Activated CD4-positive, alpha-beta T cell treated with anti-CD3 and anti-CD28 coated beads, Interleukin-2, amount 10 ng/mL, durations not matched to agents 24 days and 14 days (primary cell): ENCODE data around the gene COX6A2. TPM values are rescaled to one million over a fixed set of nuclear protein-coding genes. Genes with fewer than 3 reads are reported as not detected.

Experiments
- DNase-seq: peaks from one replicate; pipeline ENCODE4 v3.0.0; 2022
- H3K27ac Mint-ChIP-seq: one replicate; pipeline ENCODE4 v1.8.0; 2022; ENCODE audit warnings: mild to moderate bottlenecking, mixed read lengths
- H3K27me3 Mint-ChIP-seq: one replicate; pipeline ENCODE4 v1.8.0; 2022; ENCODE audit warnings: mixed read lengths
- H3K36me3 Mint-ChIP-seq: one replicate; pipeline ENCODE4 v1.8.0; 2022; ENCODE audit warnings: low read depth, mild to moderate bottlenecking, mixed read lengths
- H3K4me1 Mint-ChIP-seq: one replicate; pipeline ENCODE4 v1.8.0; 2021; ENCODE audit warnings: mixed read lengths
- H3K4me3 Mint-ChIP-seq: one replicate; pipeline ENCODE4 v1.8.0; 2022; ENCODE audit warnings: mild to moderate bottlenecking, moderate library complexity, mixed read lengths
- H3K9me3 Mint-ChIP-seq: one replicate; pipeline ENCODE4 v1.8.0; 2021; ENCODE audit warnings: mixed read lengths
- intact Hi-C: fragments of 100-400 bp; cut with micrococcal nuclease; formaldehyde crosslinking; loops from one replicate; pipeline ENCODE4 v1.15.1; 2023
- total RNA-seq: library from RNA; stranded (reverse); gene quantifications from 2 replicates; pipeline ENCODE4 v1.2.3, GENCODE V29; 2022

COX6A2 gene
- total RNA-seq, 1 donor from 2014 or later = not detected

DNA sequence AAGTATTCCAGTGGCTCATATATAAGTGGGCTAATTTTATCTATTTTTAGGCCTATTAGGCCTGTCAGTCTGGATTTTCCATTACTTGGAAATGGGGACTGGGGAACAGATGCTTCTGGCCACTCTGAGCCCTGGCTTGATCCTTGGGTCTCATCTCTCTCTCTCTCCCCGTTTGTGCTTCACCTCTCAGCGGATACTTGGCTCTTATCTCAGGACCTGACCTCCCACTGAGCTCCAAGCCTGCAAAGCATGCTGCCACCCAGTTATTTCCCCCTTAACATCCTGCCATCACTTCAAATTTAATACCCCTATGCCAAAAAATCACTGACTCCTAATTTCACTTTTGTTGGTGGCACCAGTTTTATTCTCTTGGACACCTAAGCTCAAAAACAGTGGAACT lies 10.3 kb upstream of the COX6A2 start:
- Mint-ChIP-seq H3K36me3 (no peaks in the 10 kb centered on the region), H3K27ac (no peak overlapping the region), H3K27me3 (peaks cover 5% of the 10 kb centered on the region), H3K4me1 (peaks cover 21% of the 10 kb centered on the region), H3K9me3 (no peaks in the 10 kb centered on the region), H3K4me3 (no peak overlapping the region)
- DNase-seq = no peak
- intact Hi-C loops = no loop called here

DNA sequence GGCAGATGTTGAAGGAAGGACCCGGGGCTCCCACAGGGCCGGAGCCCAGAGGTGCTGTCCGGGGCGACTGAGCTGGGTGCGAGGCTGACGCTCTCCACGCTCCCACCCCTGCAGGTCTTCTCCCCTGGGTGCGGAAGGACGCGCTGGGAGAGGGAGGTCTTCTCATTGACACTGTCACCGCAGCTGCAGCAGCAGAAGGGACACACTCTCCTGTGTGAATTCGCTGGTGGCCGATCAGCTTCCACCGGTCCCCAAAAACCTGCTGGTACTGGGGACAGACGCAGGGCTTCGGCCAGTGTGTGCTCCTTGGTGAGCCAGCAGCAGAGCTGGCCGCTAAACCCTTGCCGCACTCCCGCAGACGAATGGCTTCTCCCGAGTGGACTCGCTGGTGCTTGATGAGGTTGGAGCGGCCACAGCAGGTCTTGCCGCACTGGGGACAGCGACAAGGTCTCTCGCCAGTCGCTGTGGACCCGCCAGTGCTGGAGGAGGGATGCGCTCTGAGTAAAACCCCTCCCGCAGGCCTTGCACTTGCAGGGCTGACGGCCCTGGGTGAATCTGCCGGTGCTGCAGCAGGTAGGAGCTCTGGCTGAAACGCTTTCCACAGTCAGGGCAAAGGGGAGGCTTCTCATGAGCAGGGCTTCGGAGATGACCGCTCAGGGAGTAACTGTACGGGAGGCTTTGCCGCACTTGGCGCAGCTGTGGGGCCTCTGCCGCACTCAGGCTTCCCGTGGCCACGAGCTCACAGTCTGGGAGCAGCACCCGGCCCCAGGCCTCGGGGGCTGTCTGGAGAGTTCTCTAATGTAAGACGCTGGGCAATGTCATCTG lies 8.3 kb upstream of the COX6A2 start:
- no peak overlapping the region for H3K27ac Mint-ChIP-seq
- H3K4me3 Mint-ChIP-seq = no peak overlapping the region
- DNase-seq = no peak
- peaks cover 14% of the 10 kb centered on the region for H3K4me1 Mint-ChIP-seq
- peaks cover 2% of the 10 kb centered on the region for H3K27me3 Mint-ChIP-seq
- H3K9me3 Mint-ChIP-seq = no peaks in the 10 kb centered on the region
- intact Hi-C loops = no loop called here
- H3K36me3 Mint-ChIP-seq = no peaks in the 10 kb centered on the region

DNA sequence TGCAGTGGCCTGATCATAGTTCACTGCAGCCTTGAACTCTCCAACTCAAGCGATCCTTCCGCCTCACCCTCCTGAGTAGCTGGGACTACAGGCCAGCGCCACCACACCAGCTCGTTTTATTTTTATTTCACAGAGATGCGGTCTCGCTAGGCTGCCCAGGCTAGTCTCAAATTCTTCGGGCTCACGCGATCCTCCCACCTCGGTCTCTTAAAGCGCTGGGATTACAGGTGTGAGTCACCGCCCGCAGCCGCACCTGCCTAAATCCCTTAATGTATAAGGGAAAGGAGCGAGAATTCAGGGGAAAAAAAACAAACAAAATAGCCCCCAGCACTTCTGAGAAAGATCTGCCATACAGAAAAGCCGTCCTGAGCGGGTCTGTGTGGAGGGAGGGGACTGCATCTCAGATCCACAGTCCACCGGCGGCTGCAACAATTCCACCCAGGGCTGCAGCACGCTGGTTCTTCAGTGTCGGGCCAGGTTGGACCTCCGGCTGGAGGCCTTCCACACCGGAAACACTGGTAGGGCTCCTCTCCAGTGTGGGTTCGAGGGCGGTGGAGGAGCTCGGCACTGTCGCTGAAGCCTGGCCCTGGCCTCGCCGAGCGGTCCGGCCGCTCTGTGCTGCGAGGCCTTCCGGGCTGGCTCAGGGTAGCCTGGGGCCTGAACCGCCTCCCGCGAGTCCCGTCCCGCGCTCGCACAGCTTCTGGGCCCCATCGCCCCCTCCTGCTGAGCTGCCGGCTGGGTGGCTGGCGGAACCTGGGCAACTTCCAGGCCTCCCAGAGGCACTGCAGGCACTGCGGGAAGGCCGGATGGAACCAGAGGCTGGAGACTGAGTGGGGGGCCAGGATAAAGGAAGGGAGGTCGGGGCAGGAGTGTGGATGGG lies 7.4 kb upstream of the COX6A2 start:
- Mint-ChIP-seq H3K27ac (peak overlapping the region; percentile 5), H3K36me3 (no peaks in the 10 kb centered on the region), H3K27me3 (peaks cover 2% of the 10 kb centered on the region), H3K4me3 (no peak overlapping the region), H3K9me3 (no peaks in the 10 kb centered on the region), H3K4me1 (peaks cover 17% of the 10 kb centered on the region)
- intact Hi-C loops = no loop called here
- no peak for DNase-seq

DNA sequence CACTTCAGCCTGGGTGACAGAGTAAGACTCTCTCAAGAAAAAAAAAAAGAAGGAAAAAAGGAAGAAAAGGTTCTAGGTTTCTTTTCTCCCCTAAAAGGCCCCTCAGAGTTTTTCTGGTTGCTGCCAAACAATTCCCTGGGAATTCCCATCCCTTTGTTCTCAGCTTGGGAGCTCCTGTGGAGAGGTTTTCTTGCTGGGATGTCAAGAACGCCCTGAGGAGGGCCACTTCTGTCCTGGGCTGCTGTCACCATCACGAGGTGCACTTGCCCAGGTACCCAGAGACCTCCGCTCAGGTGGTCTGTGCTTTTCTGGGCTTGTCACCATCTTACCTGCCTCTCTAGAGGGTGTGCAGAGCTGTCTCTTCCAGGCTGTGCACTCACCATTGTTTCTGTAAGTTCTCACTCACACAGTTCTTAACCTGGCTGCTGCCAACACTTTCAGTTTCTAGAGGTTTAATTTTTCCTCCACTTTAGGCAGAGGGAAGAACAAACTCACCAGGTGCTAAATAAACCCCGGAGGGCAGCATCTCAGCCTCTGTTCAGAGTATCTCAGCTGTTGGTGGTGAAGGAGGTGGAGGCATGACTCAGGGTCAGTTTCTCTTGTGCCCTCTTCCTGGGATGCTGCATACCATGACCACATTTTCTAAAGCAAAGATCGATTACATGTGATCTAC lies 2.4 kb upstream of the COX6A2 start:
- H3K4me3 Mint-ChIP-seq = no peak overlapping the region
- H3K9me3 Mint-ChIP-seq = no peaks in the 10 kb centered on the region
- peak overlapping the region; percentile 42 for H3K27ac Mint-ChIP-seq
- H3K36me3 Mint-ChIP-seq = no peaks in the 10 kb centered on the region
- intact Hi-C loops = no loop called here
- DNase-seq = no peak
- peaks cover 7% of the 10 kb centered on the region for H3K4me1 Mint-ChIP-seq
- H3K27me3 Mint-ChIP-seq = no peaks in the 10 kb centered on the region

DNA sequence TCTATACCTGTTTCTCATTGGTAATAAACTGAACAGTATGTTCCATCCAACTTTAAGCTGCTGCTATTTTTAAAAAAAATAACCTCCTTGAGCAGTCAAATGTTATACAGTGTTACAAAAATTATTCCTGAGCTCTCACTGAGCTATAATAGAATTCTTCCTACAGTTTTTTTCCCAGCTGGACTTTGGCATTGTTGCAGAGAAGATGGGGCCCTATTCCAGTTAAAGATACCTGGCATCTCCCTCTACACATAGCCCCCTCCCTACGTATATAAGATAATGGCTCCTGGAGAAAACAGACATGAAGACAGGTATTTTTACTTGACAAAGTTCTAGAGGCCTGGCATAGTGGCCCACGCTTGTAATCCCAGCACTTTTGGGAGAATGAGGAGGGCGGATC lies 1.6 kb upstream of the COX6A2 start:
- Mint-ChIP-seq H3K4me3 (no peak overlapping the region), H3K27ac (no peak overlapping the region), H3K27me3 (no peaks in the 10 kb centered on the region), H3K9me3 (no peaks in the 10 kb centered on the region), H3K4me1 (peaks cover 10% of the 10 kb centered on the region), H3K36me3 (no peaks in the 10 kb centered on the region)
- intact Hi-C loops = loop anchor here (10.0 kb wide), 1 partner anchor 165 kb away; no protein-coding TSS in a partner anchor
- DNase-seq = no peak

DNA sequence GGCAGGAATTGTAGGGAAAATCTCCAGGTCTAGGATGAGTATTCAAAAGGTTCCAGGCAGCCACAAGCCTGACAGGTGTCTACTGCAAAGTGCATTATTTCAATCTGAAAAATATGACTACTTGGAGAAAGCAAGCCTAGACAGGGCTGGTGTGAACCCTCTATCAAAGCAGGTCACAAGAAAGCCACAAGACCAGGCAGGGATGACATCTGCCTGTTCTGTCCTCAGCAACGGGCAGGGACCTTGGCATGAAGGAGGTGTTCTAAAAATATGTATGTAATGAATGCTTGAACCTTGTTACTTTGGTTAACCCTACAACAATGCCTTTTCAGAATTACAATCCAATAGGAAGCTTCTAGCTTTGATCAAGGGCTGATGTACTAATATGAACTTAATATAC lies 1.2 kb upstream of the COX6A2 start:
- H3K27ac Mint-ChIP-seq = peak overlapping the region; percentile 8
- intact Hi-C loops = loop anchor here (10.0 kb wide), 1 partner anchor 165 kb away; no protein-coding TSS in a partner anchor
- H3K4me1 Mint-ChIP-seq = peaks cover 10% of the 10 kb centered on the region
- no peak overlapping the region for H3K4me3 Mint-ChIP-seq
- H3K9me3 Mint-ChIP-seq = no peaks in the 10 kb centered on the region
- DNase-seq = no peak
- H3K27me3 Mint-ChIP-seq = no peaks in the 10 kb centered on the region
- H3K36me3 Mint-ChIP-seq = no peaks in the 10 kb centered on the region

DNA sequence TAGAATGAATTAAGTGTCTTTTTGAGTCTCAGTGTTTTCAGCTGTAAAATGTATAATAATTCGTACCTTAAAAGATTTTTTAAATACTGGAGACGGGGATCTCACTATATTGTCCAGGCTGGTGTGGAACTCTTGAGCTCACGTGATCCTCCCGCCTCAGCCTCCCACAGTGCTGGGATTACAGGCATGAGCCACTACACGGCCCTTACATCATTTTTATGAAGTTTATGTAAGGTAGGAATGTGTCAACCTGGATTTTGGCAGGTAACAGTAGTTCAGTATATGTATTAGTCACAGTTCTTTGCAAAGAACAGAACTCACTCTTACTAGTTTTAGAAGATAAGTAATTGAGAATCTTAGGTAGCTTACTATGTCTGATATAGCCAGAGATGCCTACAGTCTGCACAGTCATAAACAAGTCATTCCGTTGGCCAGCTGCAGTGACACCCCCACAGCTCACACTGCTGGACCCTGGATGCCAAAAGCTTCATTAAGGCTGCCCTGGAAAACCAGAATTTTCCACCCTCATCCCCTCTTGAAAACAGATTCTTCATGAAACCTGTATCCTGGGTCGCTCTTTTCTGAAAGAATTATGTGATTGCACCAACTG lies 583 bp upstream of the COX6A2 start:
- Mint-ChIP-seq H3K36me3 (no peaks in the 10 kb centered on the region), H3K4me3 (no peak overlapping the region), H3K9me3 (no peaks in the 10 kb centered on the region), H3K4me1 (peaks cover 10% of the 10 kb centered on the region), H3K27ac (peak overlapping the region; percentile 8), H3K27me3 (no peaks in the 10 kb centered on the region)
- no peak for DNase-seq
- intact Hi-C loops = loop anchor here (10.0 kb wide), 1 partner anchor 164 kb away; no protein-coding TSS in a partner anchor

DNA sequence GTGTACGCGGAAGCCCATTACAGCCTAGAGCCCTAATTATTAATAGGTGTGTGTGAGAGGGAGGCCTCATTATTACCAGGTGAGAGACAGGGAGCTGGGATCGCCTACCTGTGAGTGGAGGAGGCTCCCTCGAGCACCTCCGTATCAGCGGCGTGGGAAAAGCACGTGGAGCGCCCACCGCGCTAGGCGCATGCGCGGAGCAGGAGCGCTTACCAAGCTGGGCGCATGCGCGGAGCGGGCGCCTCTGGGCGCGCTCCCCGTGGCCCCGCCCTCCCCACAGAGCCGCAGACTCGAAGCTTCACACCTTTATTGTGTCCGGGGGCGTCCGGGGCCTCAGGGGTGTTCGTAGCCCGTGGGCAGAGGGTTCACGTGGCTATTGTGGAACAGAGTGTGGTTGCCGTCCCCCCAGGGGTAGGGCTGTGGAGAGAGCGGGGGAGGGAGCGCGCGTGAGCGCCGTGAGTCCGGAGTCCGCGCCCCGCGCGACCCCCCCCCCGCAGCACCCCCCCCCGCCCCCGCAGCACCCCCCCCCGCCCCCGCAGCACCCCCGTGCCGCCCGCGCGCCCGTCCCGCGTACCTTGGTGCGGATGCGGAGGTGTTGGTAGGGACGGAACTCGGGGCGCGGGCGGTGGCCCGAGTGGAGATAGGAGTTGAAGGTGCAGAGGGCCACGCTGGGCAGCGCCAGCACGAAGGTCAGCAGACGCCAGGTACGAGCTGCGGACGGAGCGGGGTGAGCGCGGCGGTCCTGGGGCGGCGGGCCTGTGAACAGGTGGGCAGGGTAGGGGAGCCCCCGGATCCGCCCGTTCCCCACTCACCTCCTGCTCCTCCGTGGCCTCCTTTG lies 500 bp downstream of the COX6A2 start:
- intact Hi-C loops = loop anchor here (10.0 kb wide), 1 partner anchor 163 kb away; no protein-coding TSS in a partner anchor
- DNase-seq = peak; percentile 88
- peak overlapping the region; percentile 17 for H3K4me3 Mint-ChIP-seq
- no peaks in the 10 kb centered on the region for H3K36me3 Mint-ChIP-seq
- no peaks in the 10 kb centered on the region for H3K9me3 Mint-ChIP-seq
- H3K27ac Mint-ChIP-seq = no peak overlapping the region
- no peaks in the 10 kb centered on the region for H3K27me3 Mint-ChIP-seq
- H3K4me1 Mint-ChIP-seq = peaks cover 19% of the 10 kb centered on the region

DNA sequence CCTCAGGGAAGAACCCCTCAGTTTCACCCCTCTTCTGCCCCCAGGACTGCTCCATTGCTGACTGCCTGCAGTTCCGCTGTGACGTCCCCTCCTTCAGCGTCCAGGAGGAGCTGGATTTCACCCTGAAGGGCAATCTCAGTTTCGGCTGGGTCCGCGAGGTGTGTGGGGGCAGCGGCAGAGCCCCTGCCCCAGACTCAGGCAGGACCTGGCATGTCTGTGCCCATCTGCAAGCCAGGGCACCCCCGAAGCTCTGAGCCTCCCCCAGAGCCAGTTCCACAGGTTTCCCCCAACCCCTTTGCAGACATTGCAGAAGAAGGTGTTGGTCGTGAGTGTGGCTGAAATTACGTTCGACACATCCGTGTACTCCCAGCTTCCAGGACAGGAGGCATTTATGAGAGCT lies 4.4 kb downstream of the COX6A2 start:
- Mint-ChIP-seq H3K36me3 (peaks cover 4% of the 10 kb centered on the region), H3K4me1 (peaks cover 37% of the 10 kb centered on the region), H3K9me3 (no peaks in the 10 kb centered on the region), H3K4me3 (no peak overlapping the region), H3K27me3 (no peaks in the 10 kb centered on the region), H3K27ac (no peak overlapping the region)
- intact Hi-C loops = loop anchor here (10.0 kb wide), 1 partner anchor 159 kb away; no protein-coding TSS in a partner anchor
- no peak for DNase-seq

DNA sequence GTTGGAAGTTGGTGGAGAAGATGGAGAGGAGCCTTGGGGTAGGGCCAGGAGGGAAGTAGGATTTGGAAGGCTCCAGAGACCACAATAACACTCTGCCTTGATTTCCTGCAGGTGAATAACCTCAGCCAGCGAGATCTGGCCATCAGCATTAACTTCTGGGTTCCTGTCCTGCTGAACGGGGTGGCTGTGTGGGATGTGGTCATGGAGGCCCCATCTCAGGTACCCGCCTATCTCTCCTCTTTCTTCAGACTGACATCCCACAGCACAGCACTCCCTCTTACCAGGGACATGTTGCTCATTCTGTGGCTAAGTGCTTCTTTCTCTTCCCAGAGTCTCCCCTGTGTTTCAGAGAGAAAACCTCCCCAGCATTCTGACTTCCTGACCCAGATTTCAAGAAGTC lies 4.9 kb downstream of the COX6A2 start:
- Mint-ChIP-seq H3K36me3 (peaks cover 4% of the 10 kb centered on the region), H3K9me3 (no peaks in the 10 kb centered on the region), H3K27me3 (no peaks in the 10 kb centered on the region), H3K27ac (peak overlapping the region; percentile 32), H3K4me3 (no peak overlapping the region), H3K4me1 (peaks cover 37% of the 10 kb centered on the region)
- intact Hi-C loops = loop anchor here (10.0 kb wide), 1 partner anchor 158 kb away; no protein-coding TSS in a partner anchor
- DNase-seq = no peak

DNA sequence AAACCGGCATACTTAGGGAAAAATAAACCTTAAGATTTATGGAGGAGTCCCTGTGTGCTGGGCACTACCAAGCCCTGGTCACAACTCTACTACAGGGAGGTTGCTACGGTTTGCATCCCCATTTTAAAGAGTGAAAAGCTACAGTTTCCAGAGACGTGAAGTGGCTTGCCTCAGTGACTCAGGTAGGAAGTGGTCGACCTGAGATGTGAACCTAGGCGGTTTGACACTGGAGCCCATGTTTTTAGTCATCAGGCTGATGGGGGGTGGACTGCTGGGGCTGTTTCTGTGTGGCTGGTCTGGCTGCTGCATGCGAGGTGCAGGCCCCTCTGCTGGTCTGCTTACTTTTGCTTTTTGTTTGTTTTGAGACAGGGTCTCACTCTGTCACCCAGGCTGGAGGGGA lies 6.6 kb downstream of the COX6A2 start:
- Mint-ChIP-seq H3K4me3 (peak overlapping the region; percentile 58), H3K27me3 (no peaks in the 10 kb centered on the region), H3K9me3 (no peaks in the 10 kb centered on the region), H3K4me1 (peaks cover 40% of the 10 kb centered on the region), H3K27ac (peak overlapping the region; percentile 83), H3K36me3 (peaks cover 4% of the 10 kb centered on the region)
- intact Hi-C loops = loop anchor here (1.0 to 10.0 kb wide), 3 partner anchors 35 to 157 kb away; partner anchors contain the start of gene ITGAX
- DNase-seq = peak; percentile 87

DNA sequence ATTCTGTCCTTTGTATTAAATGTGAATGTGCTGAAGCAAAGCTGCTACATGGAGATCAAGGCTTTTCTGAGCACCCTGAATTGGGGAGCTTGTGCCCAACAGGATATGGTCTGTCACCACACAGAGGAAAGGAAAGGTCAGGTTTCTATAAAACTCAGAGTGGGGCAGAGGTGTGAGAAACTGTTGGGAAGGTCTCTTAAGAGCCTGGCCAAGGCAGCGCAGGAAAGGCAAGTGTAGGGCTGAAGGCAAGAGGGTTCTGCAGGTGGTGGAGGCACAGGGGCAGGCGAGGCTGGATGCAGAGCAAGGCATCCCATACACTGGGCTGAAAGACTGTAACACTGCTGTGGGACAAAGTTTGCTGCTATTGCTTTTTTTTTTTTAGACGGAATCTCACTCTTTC lies 8.1 kb downstream of the COX6A2 start:
- intact Hi-C loops = loop anchor here (1.0 to 10.0 kb wide), 3 partner anchors 65 to 241 kb away; partner anchors contain the start of gene ITGAX
- peak; percentile 69 for DNase-seq
- Mint-ChIP-seq H3K4me1 (peaks cover 43% of the 10 kb centered on the region), H3K4me3 (peak overlapping the region; percentile 42), H3K27ac (peak overlapping the region; percentile 84), H3K36me3 (peaks cover 4% of the 10 kb centered on the region), H3K9me3 (no peaks in the 10 kb centered on the region), H3K27me3 (no peaks in the 10 kb centered on the region)
